AG20443 (cell line): Measurements from ENCODE around the gene KLF8.
"Not testable (repeated sequence)": the region's sequence is repeated elsewhere in the genome, so short reads cannot be mapped to it uniquely, and the experiment has no call there.

Experiments
- DNase-seq: peaks from one replicate; pipeline ENCODE4 v3.0.0; 2012; ENCODE audit warnings: low spot score, mixed read lengths

KLF8 gene

DNA sequence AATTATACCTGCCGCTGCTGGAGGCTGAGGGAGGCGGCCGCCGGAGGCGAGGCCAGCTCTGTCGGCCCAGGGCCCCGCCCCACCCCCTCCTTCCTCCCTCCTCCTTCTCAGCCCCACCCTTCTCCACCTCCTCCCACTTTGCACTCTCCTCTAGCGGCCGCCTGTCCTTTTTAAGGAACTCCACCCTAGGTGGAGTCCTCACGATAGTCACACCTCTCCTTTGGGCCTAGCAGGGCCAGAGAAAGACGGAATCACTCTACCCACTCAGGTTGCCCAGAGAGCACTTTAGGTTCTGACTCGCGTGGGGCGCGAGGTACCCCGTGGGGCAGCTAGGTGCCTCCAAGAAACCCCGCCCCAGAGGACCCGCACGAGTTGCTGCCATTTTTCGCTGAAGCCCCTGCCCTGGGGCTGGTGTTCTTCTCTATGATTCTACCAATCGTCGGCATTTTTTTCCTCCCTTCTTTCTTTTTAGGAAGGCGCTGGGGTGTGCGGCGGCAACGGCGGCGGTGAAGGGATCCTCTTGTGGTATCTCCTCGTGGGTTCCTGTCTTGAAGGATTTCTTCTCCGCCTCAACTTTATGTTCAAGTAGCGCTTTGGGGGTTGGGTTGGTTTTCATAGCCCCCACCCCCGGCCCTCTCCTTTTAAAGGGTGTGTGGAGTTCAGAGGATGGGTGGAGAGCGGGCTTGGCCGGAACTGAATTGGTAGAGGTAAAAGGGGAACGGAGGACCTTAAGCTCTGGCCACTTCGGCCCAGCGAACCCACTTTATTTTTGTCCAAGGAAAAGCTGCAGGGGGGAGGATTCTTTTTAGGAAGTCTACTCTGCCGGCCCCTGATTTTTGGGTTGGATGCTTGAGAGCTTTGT is at the start of gene KLF8:
Gene KLF8 (plus strand): TSS at position 136 of the 862 bp plus-strand sequence. CDS start 979 bp downstream, outside the sequence.
- peak; percentile 55 for DNase-seq

DNA sequence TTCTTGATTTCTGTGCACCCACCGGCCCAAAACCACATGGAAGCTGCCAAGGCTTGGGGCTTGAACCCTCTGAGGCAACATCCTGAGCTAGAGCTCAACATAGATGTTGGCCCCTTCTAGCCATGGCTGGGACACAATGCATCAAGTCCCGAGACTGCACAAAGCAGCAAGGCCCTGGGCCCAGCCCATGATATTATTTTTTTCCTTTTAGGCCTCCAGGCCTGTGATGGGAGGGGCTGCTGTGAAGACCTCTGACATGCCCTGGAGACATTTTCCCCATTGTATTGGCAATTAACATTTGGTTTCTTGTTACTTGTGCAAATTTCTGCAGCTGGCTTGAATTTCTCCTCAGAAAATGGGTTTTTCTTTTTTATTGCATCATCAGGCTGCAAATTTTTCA is 25.2 kb upstream of the KLF8 start:
- not testable (repeated sequence) for DNase-seq

DNA sequence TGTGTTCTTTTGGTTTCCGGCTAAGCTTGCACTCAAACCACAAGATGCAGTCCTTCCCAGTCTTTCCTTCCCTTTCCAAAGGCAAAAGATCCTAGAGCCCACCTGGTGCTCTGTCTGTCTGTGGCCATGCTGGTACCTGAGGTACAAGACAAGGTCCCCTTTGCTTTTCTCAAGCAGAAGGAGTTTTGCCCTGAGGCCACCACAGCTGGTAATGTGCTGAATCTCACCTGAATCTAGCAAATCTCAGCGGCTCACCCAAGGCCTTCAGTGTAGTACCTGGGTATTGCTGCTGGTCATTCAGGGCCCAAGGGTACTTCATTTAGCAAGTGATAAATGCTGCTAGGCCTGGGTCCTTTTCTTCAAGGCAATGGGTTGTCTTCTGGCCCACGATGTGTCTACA is 20.5 kb upstream of the KLF8 start:
- no peak for DNase-seq

DNA sequence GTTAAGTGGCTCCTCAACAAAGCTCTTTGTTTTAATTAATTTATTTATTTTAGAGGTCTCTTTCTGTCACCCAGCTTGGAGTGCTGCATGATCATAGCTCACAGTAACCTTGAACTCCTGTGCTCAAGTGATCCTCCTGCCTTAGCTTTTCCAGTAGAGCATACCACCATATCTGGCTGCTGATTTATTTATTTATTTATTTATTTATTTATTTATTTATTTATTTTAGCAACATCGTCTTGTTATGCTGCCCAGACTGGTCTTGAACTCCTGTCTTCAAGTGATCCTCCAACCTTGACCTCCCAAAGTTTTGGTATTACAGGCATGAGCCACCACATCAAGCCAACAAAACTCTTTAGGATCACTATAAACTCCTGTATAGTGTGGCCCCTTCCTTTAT is 15.8 kb upstream of the KLF8 start:
- DNase-seq: no peak

DNA sequence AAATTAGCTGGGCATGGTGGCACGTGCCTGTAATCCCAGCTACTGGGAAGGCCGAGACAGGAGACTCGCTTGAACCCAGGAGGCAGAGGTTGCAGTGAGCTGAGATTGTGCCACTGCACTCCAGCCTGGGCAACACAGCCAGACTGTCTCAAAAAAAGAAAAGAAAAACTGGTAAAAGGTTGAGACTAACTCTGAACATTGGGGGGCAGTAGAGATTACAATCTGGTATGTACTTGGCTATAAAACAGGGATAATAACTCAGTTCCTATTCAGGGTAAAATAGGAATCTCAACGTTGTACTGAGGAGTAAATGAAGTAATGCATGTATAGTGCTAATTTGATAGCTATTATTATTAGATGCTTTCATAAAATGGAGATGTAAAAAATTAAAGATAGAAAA is 12.5 kb upstream of the KLF8 start:
- peak; percentile 6 for DNase-seq

DNA sequence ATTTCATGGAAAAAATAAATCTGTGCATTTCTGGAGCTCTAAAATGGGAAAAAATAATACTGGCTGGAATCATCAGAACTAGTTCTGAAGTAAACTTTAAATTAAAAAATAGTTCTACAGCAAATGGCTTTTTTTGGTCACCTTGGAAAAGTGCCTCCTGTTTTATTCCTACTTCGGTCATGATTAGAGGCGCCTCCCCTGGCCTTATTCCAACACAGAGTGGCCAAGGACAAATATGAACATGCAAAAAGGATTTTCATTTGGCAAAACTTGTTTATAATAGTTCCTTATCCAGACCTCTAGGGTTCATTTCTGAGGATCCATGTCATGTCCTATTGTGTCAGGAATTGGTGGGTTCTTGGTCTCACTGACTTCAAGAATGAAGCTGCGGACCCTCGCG is 11.1 kb upstream of the KLF8 start:
- DNase-seq: no peak

DNA sequence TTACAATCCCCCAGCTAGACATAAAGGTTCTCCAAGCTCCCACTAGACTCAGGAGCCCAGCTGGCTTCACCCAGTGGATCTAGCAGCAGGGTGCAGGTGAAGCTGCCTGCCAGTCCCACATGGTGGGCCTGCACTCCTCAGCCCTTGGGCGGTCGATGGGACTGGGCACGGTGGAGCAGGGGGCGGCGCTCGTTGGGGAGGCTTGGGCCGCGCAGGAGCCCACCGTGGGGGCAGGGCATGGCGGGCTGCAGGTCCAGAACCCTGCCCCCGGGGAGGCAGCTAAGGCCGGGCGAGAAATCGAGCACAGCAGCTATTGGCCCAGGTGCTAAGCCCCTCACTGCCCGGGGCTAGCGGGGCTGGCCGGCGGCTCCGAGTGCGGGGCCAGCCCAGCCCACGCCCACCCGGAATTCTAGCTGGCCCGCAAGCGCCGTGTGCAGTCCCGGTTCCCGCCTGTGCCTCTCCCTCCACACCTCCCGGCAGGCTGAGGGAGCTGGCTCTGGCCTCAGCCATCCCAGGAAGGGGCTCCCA is 9.6 kb upstream of the KLF8 start:
- no peak for DNase-seq

DNA sequence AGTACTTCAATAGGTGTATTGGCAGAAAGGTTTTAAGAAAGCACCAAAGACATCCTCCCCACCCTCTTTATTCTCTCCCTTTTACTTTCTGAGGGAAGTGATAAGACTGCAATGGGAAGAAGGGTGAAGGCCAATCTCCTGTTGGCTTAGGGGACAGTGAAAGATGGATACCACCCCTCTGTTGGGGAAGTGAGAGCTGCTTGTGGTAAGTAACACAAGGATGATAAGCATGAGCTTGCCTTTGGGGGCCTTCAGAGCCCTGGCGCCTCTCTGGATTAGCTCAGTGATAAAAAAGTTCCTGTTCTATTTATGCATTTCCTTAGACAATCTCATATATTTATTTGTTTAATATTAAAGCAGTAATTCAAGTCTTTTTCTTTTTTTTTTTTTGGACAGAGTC is 5.2 kb upstream of the KLF8 start:
- no peak for DNase-seq

DNA sequence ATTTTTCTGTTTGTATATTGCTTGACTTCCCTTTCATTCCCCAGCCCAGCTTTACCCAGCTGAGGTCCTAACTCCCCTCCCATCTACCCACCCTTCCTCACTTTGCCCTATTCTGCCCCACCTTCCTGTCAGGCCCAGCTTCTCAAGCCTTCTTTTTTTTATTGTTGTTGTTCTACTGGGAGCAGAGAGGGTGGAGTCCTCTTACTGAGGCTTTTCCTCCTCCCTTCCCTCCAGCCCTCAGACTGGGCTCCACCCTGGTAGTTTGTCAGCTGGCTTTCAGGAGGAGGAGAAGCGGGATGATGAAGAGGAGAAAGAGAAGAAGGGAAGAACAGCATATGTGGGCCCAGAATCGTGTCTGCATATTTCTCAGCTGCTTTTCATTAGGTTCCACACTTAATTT is 3.2 kb upstream of the KLF8 start:
- DNase-seq: peak; percentile 26

DNA sequence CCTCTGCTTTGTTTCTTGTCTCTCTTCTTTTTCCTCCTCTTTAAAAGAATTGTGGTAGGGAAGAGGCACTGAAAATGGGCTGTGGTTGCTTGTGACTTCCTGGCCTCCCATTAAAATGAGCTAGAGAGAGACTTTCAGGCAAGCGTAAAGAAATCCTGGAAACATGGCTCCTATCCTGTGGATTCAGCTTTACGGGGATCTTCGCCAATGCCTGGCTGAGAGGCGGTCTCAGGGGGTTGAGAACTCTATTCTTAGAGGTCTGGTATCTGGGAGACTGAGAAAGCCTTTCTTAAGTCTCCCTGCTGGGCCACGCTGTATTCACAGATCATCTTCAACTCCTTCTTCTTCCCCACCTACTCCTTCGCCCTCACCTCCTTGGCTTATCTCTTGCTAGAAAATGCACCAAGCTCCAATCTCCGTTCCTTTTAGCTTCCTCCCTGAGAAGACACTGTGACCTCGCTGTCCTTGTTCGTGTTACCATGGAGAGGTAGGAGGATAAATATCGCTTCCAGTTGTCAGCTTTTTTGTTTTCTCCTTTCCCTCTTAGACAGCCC is 542 bp upstream of the KLF8 start:
- no peak for DNase-seq

DNA sequence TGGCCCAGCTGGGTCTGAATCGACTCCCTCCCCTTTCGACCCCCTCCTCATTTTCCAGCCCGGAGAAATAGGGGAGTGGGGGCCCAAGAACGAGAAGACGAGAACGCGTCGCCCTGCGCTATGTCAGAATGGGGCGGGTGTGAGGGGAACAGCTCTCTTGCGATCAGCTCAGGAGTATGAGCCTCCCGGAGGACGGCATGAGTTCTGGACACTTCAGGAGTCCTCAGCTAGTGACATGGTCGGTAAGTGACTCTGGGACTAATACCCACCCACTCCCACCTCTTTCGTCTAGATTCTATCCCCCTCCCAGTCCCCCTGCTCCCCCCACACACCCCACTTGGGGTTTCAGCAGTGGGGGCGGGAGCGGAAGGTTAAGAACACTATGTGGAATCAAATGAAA is 944 bp downstream of the KLF8 start:
- DNase-seq: peak; percentile 17

DNA sequence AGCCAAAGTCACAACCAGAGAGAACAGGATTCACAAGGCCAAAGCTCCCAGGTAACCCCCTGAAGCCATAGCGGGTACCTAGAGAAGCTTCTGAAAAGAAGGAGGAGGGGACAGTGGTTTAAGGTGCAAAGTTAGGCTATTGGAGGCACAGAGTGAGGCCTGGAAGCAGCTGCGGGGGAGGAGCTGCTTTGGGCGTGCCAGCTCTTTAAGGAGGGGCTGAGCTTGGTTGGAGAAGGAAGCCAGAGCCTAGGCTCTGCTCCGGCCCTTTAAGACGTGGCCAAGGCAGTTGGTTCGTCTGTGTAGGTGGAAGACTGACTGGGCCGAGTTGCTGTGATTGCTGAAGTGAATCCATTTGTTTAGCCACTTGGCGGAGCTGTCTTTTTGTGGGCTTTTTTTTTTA is 1.5 kb downstream of the KLF8 start:
- peak; percentile 60 for DNase-seq

DNA sequence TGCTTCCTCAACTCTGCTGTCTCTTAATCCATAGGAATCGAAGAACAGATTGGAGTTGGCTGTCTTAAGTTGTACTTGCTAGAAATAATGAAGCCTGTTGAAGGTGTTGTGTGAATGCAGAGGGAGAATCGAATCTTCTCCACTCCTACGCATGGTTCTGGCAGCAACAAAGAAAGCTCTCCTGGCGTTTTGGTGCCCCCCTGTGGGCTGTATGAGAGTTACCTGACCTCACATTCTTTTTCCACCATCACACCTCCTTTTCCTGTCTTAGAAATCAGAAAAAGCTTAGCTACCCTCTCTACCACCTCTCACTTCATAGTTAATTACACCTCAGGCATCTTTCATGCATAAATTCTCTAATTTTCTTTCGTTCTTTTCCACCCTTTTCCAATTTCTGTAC is 16.3 kb downstream of the KLF8 start:
- DNase-seq: peak; percentile 44

DNA sequence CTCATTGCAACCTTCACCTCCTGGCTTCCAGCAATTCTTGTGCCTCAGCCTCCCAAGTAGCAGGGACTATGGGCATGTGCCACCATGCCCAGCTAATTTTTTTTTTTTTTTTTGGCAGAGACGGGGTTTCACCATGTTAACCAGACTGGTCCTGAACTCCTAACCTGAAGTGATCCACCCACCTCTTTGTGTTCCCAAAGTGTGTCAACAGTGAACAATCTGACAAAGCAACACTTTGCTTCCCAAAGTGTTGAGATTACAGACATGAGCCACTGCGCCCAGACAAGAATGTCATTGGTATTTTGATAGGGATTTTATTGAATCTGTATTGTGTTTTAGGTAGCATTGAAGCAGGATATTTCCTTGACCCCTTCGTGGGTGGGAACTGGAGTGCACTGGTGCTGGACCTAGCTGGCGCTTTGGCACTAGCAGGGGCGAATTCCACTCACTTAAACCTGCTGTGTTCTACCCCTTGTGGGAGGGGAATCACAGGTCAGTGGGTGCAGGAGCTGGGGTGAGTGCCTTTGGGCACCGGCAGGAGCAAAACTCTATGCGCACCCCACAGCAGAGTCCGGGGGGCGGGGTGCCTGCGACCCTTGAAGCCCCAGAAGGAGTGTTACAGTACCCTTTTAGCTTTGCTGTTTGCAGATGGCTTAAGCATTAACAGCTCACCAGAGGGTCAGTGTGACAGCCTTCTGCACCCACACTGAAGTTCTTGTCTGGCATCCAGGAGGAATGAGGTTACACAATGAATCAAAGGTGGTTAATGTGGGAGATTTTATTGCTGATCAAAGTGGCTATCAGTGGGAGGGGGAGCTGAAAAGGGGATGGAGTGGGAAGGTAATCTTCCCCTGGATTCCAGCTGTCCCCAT is 21.9 kb downstream of the KLF8 start:
- DNase-seq: no peak

DNA sequence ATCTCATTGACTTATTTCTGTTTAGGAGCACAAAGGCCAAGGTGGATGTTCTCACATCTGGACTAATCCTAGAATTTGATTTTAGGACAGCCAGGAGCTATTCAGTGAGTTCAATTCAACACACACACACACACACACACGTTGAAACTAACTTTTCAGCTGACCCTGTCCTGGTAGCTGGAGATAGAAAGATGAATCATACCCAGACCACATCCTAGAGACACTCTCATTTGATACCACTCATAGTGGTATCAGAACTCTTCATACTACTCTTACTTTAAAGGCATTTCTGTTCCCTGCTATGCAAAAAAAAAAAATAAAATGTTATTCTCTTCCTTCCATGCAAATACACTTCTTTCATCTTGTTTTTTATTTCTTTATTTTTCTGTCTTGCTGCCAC is 36.7 kb downstream of the KLF8 start:
- no peak for DNase-seq

DNA sequence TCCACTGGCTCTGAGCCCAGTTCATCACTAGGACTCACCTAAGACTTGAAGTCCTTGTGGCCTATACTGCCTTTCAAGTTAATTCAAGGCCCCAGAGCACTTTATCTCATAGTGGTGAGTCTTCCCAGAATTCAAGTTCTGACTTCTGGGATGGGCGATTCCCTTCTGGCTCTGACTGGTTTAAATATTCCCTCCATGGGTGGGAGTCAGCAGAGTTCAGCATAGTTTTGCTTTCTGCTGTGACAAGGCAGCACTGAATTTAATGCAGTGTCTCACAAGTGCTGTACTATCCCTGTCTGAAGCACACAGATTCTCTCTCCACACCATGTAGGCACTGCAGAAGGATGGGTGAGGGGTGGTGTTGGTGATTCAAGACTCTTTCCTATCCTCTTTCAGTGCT is 46.5 kb downstream of the KLF8 start:
- DNase-seq: no peak

DNA sequence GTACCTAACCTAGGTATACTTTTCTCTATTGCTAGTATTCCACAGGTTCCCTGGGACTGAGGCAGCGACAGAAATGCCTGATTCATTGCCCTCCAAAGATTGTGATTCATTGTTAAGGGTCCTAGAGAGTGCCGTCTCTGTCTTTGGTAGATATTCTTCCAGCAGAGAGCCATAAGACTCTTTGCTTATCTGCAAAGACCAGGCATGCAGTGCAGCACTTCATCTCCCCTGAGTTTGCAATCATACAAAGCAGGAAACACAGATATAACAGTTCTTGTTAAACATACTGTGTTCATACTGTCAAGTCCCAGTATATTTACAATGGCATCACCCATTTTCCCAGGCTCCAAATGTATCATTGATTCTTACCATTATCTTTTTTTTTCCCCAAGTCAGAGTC is 47.7 kb downstream of the KLF8 start:
- DNase-seq: no peak

DNA sequence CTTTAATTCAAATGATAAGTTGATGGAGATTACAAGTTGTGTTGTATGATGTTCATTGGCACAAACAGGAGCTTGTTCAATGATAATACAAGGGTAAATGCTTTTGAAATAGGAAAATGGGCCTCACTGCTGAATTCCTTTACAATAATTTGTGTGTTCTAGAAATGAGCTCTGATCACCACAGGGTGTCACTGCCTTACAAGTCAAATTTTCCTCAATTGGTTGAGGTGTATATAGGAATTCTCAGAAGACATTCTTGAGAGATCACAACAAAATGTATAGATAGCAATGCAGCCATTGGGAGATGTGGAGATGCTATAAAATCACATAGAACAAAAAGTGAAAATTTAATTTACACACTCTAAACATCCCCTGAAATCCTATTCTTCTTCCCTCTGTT is 49.6 kb downstream of the KLF8 start:
- peak; percentile 4 for DNase-seq

DNA sequence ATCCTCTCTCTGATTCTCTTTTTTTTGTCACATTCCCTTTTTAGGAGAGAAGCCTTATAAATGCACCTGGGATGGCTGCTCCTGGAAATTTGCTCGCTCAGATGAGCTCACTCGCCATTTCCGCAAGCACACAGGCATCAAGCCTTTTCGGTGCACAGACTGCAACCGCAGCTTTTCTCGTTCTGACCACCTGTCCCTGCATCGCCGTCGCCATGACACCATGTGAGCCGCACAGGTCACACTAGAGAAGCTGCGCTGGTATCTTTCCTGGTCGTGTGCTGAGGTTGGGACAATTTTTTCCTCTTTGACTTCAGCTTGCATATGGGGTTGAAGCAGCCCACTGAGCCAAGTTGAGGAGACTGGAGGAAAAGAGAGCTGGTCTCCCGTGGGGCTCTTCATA is 52.1 kb downstream of the KLF8 start:
- DNase-seq: no peak

DNA sequence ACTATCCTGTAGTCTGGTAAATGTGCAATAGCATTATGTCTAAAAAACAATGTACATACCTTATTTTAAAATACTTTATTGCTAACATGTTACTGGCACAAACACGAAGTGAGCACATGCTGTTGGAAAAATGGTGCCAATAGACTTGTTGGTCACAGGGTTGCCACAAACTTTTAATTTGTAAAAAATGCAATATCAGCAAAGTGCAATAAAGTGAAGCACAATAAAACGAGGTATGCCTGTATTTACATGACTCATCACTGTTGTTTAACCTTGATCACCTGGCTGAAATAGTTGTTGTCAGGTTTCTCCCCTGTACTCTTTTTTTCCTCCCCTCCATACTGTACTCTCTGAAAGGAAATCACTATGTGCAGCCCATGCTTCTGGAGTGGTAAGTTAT is 56.5 kb downstream of the KLF8 start:
- no peak for DNase-seq

DNA sequence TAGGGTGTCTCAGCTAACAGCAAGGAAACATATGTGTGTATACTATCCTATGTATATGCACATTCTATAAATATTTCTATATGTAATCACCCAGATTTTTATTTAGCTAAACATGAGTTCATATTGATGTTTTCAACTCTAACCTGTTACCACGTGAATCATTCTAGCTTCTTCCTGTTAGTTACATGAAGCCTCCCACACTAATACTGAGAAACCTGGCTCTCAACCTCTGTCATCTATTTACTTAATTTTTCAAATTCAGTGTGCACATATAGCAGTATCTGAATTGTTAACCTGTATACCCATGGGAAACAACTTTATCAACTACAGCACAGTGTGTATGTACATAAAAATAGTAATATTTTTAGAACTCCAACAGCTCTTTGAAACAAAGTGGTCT is 57.3 kb downstream of the KLF8 start:
- DNase-seq: no peak

DNA sequence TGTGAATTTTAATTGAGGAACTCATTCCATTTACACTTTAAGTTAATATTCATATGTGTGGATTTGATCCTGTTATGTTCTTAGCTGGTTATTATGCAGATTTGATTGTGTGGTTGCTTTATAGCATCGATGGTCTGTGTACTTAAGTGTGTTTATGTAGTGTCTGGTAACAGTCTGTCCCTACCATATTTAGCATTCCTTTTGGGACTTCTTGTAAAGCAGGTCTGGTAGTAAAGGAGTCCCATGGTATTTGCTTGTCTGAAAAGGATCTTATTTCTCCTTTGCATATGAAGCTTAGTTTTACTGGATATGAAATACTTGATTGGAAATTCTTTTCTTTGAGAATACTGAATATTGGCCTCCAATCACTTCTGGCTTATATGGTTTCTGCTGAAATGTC is 76.6 kb downstream of the KLF8 start:
- DNase-seq: no peak

DNA sequence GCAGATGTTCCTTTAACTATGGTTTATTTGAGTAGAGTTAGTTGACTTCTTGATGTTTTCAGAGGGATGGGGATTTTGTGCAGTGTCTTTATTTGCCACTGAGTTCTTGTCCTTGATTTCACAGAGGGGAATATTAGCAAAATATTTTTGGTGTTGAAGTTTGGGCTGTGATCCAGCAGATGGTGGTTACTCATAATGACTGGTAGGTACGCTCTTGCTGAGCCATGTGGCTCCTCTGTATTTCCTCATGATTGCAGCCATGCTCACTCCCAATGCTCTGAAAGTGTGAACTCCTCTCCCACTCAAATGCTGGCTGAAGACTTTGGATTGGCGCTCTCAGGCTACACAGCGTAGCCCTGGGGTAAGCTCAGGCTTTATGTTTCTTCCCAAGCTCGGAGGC is 77.7 kb downstream of the KLF8 start:
- no peak for DNase-seq
